Neutrophil (primary cell): Measurements from ENCODE around the gene MPPE1.
A peak's percentile ranks its signal among the peaks of the same experiment; 100 is the strongest.

Experiments used
- H3K27ac ChIP-seq: fragments of 200-600 bp; sonication (generic); 2 replicates; pipeline ENCODE4 v1.5.1; 2016; ENCODE audit warnings: mild to moderate bottlenecking, moderate library complexity
- H3K27me3 ChIP-seq: fragments of 200-600 bp; sonication (generic); 2 replicates; pipeline ENCODE4 v1.6.0; 2016; ENCODE audit warnings: mild to moderate bottlenecking
- H3K36me3 ChIP-seq: fragments of 200-600 bp; sonication (generic); 2 replicates; pipeline ENCODE4 v1.5.1; 2017
- H3K4me1 ChIP-seq, 2 experiments: fragments of 200-600 bp in 1 of 2; sonication (generic) in 1 of 2; 1 replicate in 1 of 2; 2 replicates in 1 of 2; pipeline versions ENCODE4 v1.5.1 to v1.6.1; 2013 to 2016; ENCODE audit warnings: low read depth in 1 of 2, low read length in 1 of 2, mild to moderate bottlenecking in 1 of 2, moderate library complexity in 1 of 2; ENCODE audit not compliant: control insufficient read depth in 1 of 2, insufficient read depth in 1 of 2
- H3K4me3 ChIP-seq, 2 experiments: fragments of 200-600 bp in 1 of 2; sonication (generic) in 1 of 2; 1 replicate in 1 of 2; 2 replicates in 1 of 2; pipeline ENCODE4 v1.5.1; 2013 to 2016; ENCODE audit warnings: low read depth in 1 of 2, low read length in 1 of 2, mild to moderate bottlenecking in 1 of 2, moderate library complexity in 1 of 2
- H3K9me3 ChIP-seq: fragments of 200-600 bp; sonication (generic); 2 replicates; pipeline ENCODE4 v1.5.1; 2016
- CTCF ChIP-seq: fragments of 200-600 bp; sonication (generic); IDR thresholded peaks from 2 replicates; pipeline ENCODE4 v1.5.1; 2016; ENCODE audit warnings: antibody characterized with exemption

Gene MPPE1

DNA sequence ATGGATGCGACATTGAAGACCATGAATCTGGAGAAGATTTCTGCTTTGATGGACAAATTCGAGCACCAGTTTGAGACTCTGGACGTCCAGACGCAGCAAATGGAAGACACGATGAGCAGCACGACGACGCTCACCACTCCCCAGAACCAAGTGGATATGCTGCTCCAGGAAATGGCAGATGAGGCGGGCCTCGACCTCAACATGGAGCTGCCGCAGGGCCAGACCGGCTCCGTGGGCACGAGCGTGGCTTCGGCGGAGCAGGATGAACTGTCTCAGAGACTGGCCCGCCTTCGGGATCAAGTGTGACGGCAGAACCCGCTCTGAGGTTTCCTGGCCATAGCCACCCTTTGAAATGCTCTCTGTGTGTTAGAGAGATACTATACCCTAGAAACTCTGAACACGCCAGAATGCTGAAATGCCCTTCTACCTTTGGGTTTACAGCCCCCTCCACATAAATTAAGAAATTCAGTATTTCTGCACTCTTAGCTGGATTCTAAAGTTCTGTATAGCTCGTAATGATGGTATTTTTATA lies 56.2 kb downstream of the MPPE1 start:
- Histone ChIP-seq H3K36me3 (peaks cover 17% of the 10 kb centered on the region), H3K9me3 (no peaks in the 10 kb centered on the region), H3K27me3 (no peaks in the 10 kb centered on the region), H3K4me3 (peak overlapping the region; percentile 76 to 88), H3K4me1 (peaks cover 52 to 55% of the 10 kb centered on the region in 2 experiments), H3K27ac (peak overlapping the region; percentile 92)
- no peak for TF ChIP-seq CTCF

GRCh38 chr18:11851146-11851805 lies 56.8 kb downstream of the MPPE1 start, which contains the start of gene CHMP1B:
CHMP1B (plus strand) TSS chr18:11851413; CDS start chr18:11851512, 99 bp downstream.
- Histone ChIP-seq H3K4me3 (peak within 1 kb of the TSS; percentile 76 to 88), H3K9me3 (no peaks in the 10 kb centered on the region), H3K27ac (peak within 1 kb of the TSS; percentile 92), H3K36me3 (peaks cover 17% of the 10 kb centered on the region), H3K4me1 (peaks cover 49 to 52% of the 10 kb centered on the region in 2 experiments), H3K27me3 (no peaks in the 10 kb centered on the region)
- TF ChIP-seq CTCF, result no peak

- H3K27me3 ChIP-seq, result no peaks in the 10 kb centered on the region
- H3K27ac ChIP-seq, result peak overlapping the region; percentile 92
- H3K36me3 ChIP-seq, result peaks cover 17% of the 10 kb centered on the region
- no peaks in the 10 kb centered on the region for H3K9me3 ChIP-seq
- peaks cover 44 to 52% of the 10 kb centered on the region in 2 experiments for H3K4me1 ChIP-seq
- H3K4me3 ChIP-seq, result peak overlapping the region; percentile 76 to 88
- TF ChIP-seq CTCF, result no peak
Observed at GRCh38 chr18:11850821-11851145, 57.3 kb downstream of the MPPE1 start.

GRCh38 chr18:11849841-11850634 lies 58.1 kb downstream of the MPPE1 start:
- Histone ChIP-seq H3K9me3 (no peaks in the 10 kb centered on the region), H3K27me3 (no peaks in the 10 kb centered on the region), H3K4me3 (peak overlapping the region; percentile 76 to 88), H3K4me1 (peaks cover 43 to 52% of the 10 kb centered on the region in 2 experiments), H3K36me3 (peaks cover 12% of the 10 kb centered on the region), H3K27ac (peak overlapping the region; percentile 92)
- no peak for TF ChIP-seq CTCF

DNA sequence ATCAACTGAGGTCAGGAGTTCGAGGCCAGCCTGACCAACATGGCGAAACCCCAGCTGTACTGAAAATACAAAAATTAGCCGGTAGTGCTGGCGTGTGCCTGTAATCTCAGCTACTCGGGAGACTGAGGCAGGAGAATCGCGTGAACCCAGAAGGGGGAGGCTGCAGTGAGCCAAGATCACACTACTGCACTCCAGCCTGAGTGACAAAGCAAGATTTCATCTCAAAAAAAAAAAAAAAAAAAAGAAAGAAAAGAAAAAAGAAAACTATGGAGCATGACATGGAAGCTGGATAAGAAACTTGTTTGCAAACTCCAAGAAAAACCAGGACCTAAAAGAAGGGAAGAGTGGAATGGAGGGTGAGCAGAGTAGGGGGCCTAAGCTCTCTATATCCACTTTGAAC lies 58.8 kb downstream of the MPPE1 start:
- Histone ChIP-seq H3K4me1 (peaks cover 36 to 45% of the 10 kb centered on the region in 2 experiments), H3K27ac (peak overlapping the region; percentile 92), H3K36me3 (peaks cover 8% of the 10 kb centered on the region), H3K4me3 (peak overlapping the region in 1 of 2 experiments; percentile 88), H3K9me3 (no peaks in the 10 kb centered on the region), H3K27me3 (no peaks in the 10 kb centered on the region)
- TF ChIP-seq CTCF, result no peak
